Retinal pigment epithelial cell (primary cell): ENCODE data around the gene NOS3.

ENCODE experiments used
- DNase-seq: peaks from one replicate; pipeline ENCODE4 v3.0.0-alpha.2; 2010; ENCODE audit warnings: low read depth
- H3K4me3 ChIP-seq: 2 replicates; pipeline ENCODE4 v1.5.1; 2011; ENCODE audit warnings: mild to moderate bottlenecking, low read length, control low read depth, moderate library complexity
- TF ChIP-seq, protein P1 (sequence below): conservative IDR thresholded peaks from 2 replicates; pipeline ENCODE4 v1.5.1; 2011; ENCODE audit warnings: low read depth, low read length, control low read depth, inconsistent platforms

Gene NOS3

DNA sequence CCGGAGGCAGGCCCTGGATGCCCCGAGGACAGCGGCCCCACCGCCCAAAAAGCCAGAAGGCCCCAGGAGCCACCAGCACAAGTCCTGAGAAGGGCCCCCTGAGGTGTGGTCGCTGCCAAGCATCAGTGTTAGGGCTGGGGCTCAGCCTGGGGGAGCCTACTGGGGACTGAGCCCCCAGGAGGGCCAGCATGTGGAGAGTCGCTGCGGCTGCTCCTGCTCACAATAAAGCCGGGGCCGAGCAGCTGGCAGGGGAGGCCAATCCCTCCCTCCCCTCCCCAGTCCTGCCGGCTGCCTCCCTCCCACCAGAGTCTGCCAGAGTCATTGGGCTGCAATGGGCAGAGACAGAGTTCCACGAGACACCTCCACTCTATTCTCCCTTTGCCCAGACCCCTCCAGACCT lies 54.4 kb downstream of the NOS3 start:
- no peak for DNase-seq
- TF ChIP-seq, protein P1, sequence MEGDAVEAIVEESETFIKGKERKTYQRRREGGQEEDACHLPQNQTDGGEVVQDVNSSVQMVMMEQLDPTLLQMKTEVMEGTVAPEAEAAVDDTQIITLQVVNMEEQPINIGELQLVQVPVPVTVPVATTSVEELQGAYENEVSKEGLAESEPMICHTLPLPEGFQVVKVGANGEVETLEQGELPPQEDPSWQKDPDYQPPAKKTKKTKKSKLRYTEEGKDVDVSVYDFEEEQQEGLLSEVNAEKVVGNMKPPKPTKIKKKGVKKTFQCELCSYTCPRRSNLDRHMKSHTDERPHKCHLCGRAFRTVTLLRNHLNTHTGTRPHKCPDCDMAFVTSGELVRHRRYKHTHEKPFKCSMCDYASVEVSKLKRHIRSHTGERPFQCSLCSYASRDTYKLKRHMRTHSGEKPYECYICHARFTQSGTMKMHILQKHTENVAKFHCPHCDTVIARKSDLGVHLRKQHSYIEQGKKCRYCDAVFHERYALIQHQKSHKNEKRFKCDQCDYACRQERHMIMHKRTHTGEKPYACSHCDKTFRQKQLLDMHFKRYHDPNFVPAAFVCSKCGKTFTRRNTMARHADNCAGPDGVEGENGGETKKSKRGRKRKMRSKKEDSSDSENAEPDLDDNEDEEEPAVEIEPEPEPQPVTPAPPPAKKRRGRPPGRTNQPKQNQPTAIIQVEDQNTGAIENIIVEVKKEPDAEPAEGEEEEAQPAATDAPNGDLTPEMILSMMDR, result no peak
- no peak overlapping the region for H3K4me3 ChIP-seq

DNA sequence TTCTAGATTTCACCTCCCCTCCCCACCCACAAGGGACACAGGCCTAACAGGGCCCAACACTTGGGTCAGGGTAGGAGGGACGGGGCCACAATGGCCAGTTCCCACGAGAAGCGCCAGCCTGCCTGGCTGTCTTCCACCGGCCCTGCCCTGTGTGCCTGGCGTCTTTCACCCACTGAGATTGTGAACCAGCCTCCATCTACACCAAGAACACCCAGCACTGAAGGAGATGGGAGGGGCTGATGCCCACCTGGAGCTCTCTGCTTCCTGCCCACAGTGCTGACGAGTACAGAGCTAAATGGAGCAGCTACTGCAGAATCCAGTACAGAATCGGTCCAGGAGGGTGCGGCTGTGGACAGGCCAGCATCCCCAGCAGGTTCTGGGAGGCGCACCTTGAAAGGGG lies 55.1 kb downstream of the NOS3 start:
- no peak for DNase-seq
- TF ChIP-seq, protein P1, result no peak
- no peak overlapping the region for H3K4me3 ChIP-seq

DNA sequence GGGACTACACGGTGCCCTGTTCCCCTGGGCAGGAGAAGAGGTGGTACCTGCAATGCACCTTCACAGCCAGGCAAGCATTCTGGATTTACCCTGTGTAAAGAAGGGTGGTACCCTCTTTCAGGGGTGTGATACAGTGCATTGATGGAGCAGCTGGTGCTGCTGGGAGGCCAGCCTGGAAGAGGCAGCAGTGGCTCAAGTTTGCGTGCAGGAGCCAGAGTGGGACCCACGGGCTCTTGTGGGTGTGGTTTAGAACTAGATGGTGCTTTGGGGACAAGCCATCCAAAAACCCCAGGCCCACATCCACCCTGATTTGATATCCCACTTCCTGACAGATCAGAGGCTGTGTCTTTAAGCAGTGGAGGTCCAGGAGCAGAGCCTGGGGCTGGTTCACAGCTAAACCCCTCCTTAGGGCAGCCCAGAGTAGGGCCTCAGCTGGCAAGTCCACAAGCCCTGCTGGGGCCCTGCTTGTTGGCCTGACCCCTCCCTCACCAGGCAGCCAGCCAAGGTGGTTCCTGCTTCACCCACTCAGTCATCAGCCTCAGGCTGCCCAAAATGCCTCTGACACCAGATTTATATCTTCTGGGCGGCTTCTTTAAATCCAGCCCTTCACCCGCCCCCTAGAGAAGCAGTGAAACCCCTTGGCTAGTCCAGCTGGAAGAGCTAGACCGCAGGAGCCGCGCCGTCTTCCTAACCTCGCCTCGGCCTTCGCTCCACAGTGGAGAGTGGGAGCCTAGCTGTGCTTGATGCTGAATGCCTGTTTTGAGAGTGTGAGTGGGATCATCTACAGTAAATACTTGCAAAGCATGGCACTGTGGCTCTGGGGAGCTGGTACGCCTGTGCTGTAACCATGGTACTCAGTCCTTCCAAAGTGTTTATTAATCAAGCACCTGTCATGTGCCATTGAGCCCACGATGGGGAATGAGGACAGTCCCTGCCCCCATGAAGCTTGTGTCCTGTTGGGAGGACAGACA lies 56.1 kb downstream of the NOS3 start:
- DNase-seq, result no peak
- no peak overlapping the region for H3K4me3 ChIP-seq
- TF ChIP-seq, protein P1, result no peak

DNA sequence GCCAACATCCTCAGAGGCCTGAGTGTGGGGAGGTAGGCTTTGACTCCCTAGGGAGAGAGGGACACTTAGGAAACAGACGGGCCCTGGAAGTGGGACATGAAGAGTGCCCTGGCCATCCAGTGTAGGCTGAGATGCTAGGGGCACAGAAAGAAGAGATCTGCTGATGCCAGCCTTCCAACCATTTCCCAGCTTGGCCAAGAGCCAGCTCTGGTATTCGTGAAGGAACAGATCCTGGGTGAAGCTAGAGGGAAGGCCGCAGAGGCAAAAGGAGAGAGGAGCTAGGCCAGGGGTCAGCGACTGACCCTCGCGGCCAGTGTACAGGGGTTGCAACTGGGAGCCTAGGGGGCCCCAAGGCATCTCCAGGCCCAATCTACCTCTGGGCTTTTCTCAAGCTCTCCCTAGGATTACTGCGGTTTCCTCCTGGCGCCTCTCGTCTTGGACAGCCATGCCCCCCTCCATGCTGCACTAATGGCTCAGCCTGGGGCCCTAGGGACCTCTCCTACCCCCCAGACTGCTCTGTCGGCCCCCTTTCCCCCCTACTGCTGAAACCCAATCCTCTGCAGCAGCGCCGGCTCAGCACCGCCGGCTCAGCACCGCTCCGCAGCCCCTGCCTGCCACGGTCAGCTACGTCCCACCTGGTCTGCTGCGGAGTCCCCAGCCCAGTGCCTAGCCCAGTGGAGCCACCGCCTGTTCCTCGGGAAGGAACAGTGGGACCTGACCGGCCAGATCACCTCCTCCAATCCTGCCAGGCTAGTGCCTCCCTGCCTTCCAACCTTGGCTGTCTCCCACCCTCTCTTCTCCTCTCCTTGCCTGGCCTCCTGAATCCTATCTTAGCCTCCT lies 57.4 kb downstream of the NOS3 start, which contains the start of gene ASIC3:
TSS of gene ASIC3 (plus strand) at position 556 of the 840 bp plus-strand sequence. CDS start 355 bp downstream, outside the sequence.
- no peak within 1 kb of the TSS for H3K4me3 ChIP-seq
- no peak for DNase-seq
- TF ChIP-seq, protein P1, result no peak

DNA sequence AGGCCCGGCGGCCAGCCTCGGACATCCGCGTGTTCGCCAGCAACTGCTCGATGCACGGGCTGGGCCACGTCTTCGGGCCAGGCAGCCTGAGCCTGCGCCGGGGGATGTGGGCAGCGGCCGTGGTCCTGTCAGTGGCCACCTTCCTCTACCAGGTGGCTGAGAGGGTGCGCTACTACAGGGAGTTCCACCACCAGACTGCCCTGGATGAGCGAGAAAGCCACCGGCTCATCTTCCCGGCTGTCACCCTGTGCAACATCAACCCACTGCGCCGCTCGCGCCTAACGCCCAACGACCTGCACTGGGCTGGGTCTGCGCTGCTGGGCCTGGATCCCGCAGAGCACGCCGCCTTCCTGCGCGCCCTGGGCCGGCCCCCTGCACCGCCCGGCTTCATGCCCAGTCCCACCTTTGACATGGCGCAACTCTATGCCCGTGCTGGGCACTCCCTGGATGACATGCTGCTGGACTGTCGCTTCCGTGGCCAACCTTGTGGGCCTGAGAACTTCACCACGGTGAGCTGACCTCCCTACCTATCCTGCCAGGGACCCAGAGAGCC lies 58.2 kb downstream of the NOS3 start:
- no peak overlapping the region for H3K4me3 ChIP-seq
- no peak for DNase-seq
- TF ChIP-seq, protein P1, result no peak

DNA sequence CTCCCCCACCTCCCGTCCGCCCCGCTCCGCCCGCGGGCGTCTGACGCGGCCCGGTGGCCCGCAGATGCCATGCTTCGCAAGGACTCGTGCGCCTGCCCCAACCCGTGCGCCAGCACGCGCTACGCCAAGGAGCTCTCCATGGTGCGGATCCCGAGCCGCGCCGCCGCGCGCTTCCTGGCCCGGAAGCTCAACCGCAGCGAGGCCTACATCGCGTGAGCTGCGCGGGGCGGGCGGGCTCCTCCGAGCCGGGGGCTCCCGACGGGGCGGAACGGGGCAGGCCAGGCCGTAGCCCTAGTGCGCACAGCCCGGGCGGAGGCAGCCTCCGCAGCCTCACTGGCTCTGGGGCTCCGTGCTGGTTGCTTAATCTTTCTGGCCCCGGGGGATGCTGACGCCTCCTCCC lies 60.3 kb downstream of the NOS3 start:
- no peak for DNase-seq
- TF ChIP-seq, protein P1, result no peak
- H3K4me3 ChIP-seq, result no peak overlapping the region
